GM19043 (cell line): ENCODE data around the gene SRXN1.

Experiments used
- ATAC-seq: cut with Tn5 transposase; IDR thresholded peaks from one replicate; pipeline ENCODE4 v1.9.1; 2021; ENCODE audit warnings: low read depth; ENCODE audit not compliant: unreplicated experiment

SRXN1 gene

DNA sequence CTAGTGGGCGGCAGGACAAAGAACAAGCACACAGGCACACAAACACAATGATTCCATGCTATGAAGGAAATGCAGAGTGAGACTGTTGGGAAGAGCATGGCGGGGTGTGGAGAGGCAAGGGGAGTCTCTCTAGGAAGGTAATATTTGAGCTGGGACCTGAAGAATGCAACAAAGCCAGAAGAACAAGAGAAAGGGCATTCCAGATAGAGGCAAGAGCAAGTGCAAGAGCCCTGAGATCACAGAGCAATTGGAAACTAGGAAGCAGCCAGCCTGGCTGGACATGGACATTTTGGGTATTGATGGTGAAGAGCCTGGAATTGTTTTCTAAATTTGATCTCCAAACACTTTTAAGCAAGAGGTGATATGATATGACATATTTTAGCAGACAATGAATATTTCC lies 15.4 kb downstream of the SRXN1 start:
- ATAC-seq = no peak

- no peak for ATAC-seq
Observed at GRCh38 chr20:635893-636338, 17.1 kb downstream of the SRXN1 start.

- ATAC-seq = no peak
Observed at GRCh38 chr20:635028-635892, 17.7 kb downstream of the SRXN1 start.

DNA sequence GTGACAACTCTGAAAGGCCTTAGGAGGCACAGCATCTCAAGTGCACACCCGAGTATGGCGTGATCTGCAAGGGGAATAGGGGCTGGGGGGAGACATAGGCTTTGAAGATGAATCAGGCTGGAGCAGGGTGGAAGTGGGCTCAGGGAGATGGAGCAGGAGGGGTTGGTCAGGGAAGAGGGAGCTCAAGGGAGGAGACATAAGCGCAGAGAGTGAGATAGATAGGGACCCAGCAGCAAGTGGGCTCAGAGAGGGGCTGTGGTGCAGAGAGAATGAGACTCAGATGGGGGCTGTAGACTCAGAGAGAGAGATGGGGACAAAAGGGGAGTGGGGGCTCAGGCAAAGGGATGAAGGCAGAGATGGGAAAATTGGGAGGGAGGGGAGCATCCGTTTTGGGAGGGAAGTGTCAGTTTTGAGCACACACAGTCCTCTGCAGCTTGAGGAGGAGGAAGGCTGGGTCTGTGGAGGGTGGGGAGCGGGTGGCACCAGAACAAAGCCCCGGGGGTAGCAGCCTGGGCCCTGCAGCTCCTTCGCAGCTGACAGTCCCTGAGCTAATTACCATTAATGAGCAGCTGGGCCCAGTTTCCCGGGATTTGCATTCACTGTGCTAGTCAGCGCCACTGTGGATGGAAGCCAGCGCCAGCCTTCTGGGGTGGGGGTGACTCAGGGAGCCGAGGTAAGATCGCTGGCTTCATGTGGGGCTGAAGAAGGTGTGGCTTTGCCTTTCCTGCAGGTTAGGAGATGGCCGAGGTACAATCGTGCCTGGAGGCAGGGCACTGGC lies 18.7 kb downstream of the SRXN1 start:
- no peak for ATAC-seq

GRCh38 chr20:631101-631500 lies 21.9 kb downstream of the SRXN1 start:
- no peak for ATAC-seq

DNA sequence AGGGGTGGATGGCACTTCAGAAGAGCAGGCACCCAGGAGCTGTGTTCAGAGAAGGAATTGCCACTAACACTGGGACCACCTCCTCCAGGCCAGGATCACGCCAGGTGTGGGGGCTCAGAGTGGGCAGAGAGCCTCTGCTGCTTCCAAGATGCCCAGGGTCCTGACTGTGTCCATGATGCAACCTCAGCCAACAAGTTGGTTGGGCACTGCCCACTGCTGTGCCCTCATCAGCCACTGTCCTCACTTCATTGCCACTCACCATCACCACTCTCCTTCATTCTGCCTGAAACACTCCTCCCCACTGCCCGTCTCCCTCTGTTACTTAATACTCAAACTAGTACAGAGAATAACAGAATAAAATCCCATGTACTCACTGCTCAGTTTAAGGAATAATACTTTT lies 26.4 kb downstream of the SRXN1 start:
- ATAC-seq = no peak

- no peak for ATAC-seq
Observed at GRCh38 chr20:625360-625932, 27.6 kb downstream of the SRXN1 start.

DNA sequence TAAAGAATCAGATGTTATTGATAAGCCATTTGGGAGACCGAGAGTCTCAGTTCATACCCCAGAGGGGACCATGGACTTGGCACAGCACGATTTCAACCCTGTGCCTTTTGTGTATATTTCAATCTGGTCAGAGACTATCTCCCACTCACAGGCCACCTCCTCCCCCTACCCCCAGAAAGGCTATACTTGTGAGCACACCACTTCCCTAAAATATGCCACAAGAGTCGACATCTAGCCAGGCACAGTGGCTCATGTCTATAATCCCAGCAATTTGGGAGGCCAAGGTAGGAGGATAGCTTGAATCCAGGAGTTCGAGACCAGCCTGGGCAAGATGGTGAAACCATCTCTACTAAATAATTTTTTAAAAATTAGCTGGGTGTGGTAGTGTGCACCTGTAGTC lies 29.3 kb downstream of the SRXN1 start:
- no peak for ATAC-seq

DNA sequence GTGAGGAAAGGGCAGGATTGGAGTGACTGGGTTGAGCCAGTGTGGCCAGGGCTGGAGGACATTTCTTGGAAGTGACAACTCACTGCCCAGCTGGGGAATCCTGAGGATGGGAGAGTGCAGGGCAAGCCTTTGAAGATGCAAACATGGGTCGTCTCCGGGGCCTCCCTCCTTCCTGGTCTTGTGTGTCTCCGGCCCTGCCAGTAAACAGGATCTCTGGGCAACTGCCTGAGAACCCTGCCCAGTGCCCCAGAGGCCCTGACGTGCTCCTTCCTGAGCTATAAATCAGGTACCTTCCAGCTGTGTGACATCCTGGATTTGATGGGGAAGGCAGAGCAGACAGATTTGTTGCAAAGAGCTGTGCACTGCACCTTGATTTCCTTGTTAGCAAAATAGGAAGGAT lies 30.0 kb downstream of the SRXN1 start:
- no peak for ATAC-seq

GRCh38 chr20:622161-622560 lies 30.8 kb downstream of the SRXN1 start:
- no peak for ATAC-seq

GRCh38 chr20:621125-621756 lies 31.8 kb downstream of the SRXN1 start:
- ATAC-seq = no peak

DNA sequence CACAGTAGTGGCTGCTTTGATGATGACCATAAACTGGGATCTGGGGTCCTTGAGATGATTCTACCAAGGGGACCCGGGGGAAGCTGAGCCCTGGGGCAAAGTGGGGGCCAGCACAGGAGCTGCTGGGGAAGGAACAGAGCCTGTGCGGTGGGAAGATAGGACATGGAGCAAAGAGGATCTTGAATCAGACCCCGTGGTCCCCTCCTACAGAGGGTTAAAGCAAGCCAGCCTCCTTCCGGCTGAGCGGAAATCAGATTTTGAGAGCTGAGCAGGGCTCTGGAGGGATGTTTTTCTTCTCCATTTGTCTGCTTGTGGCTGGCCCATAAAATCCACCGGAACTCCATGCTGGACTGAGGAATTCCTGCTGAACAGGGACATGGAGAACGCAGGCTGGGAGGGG lies 32.8 kb downstream of the SRXN1 start:
- no peak for ATAC-seq

GRCh38 chr20:618980-619379 lies 34.0 kb downstream of the SRXN1 start:
- ATAC-seq = no peak

GRCh38 chr20:617934-618690 lies 34.9 kb downstream of the SRXN1 start:
- ATAC-seq = no peak

DNA sequence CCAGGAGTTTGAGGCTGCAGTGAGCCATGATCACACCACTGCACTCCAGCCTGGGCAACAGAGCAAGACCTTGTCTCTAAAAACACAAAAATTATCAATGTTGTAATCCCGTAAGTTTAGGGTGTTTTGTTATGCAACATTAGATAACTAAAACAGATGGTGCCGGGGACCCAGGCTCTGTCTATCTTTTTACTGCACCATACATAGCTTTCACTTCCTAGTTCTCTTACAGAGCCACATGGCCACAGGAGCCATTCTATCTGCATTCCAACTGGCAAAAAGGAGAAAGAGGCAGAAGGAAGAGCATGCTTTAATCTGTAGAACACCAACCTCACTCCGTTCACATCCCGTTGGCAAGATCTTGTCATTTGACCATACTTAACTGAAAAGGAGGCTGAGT lies 37.5 kb downstream of the SRXN1 start:
- no peak for ATAC-seq

DNA sequence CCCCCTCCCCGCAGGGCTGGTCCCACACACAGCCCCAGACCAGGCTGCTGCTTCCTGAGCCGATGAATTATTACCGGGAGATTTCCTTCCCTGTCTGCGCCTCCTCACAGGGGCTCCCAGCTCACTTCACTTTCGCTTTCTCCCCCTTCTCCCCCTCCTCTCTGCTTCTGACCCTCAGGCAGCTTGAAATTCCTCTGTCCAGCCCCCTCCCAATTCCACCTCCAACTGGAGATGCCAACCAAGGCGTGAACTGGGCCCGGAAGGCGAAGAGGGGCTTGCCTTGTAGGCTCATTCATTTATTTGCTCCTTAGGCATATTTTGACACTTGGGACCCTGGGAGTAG lies 41.2 kb downstream of the SRXN1 start:
- no peak for ATAC-seq

DNA sequence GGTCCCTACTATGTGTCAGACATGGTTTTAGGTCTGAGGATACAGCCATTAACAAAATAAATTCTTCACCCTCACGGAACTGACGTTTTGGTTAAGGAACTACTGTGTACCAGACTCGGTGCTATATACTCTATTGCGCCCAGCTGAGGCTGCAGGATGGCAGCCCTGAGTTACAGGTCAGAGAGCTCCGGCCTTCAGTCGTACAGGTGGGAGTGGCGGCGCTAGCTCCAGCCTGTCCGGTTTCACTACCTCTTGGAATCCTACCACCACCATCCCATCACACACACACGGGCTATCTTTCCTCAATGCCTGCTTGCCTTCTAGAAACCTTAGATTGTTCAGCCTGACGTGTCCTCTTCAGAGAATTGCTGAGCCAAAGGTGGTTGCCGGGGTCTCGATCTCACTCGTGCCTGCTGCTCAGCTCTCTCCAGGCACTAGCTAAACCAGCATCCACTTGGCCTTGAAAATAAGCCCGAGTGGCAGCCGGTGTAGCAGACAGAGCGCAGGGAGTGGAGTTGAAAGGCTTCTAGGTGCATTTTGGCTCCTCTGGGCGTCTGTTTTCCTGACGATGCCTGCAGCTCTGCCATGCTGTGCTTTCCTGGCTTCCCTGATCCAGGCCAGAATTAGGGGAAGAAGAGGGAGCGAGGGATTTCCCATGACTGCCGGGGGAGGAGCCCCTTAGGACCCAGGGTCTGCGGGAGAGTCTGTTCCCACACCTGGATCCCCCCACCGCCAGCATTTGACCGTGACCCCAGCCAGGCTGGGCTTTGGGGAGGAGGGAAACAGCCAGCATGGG lies 41.8 kb downstream of the SRXN1 start:
- ATAC-seq = no peak

GRCh38 chr20:610130-611046 lies 42.6 kb downstream of the SRXN1 start, which contains the start of gene TCF15:
TCF15 (minus strand) TSS chr20:610309; CDS start chr20:610237, 72 bp downstream.
- ATAC-seq = no peak
